DND-41 (cell line): ENCODE results near the gene BCAN.

ENCODE experiments used
- ATAC-seq: fragments of 200-7000 bp; cut with Tn5 transposase; 3 replicates; pipeline ENCODE4 v1.9.1; 2021; ENCODE audit warnings: low read depth; ENCODE audit not compliant: insufficient read depth
- DNase-seq: peaks from one replicate; pipeline ENCODE4 v3.0.0-alpha.2; 2020
- H2AFZ ChIP-seq: 2 replicates; pipeline ENCODE4 v1.6.0; 2012; ENCODE audit warnings: low read depth, low read length
- H3K27ac ChIP-seq: 2 replicates; pipeline ENCODE4 v1.5.1; 2012; ENCODE audit warnings: low read length, inconsistent platforms
- H3K27me3 ChIP-seq: fragments of 200-600 bp; sonication (generic); 2 replicates; pipeline ENCODE4 v1.6.0; 2012; ENCODE audit warnings: low read length, mild to moderate bottlenecking, inconsistent platforms; ENCODE audit not compliant: insufficient read depth, poor library complexity
- H3K36me3 ChIP-seq: 2 replicates; pipeline ENCODE4 v1.5.1; 2012; ENCODE audit warnings: low read length, inconsistent platforms; ENCODE audit not compliant: insufficient read depth
- H3K4me1 ChIP-seq: 2 replicates; pipeline ENCODE4 v1.5.1; 2012; ENCODE audit warnings: mild to moderate bottlenecking, low read length; ENCODE audit not compliant: insufficient read depth
- H3K4me2 ChIP-seq: 2 replicates; pipeline ENCODE4 v1.6.0; 2012; ENCODE audit warnings: mild to moderate bottlenecking, moderate library complexity, low read length, inconsistent platforms; ENCODE audit not compliant: insufficient read depth
- H3K4me3 ChIP-seq, 2 experiments: fragments of 200-600 bp in 1 of 2; shearing (Covaris generic) in 1 of 2; 2 replicates each; pipeline ENCODE4 v1.5.1; 2012 to 2016; ENCODE audit warnings: inconsistent platforms in 2 of 2, low read length in 2 of 2, mild to moderate bottlenecking in 2 of 2, low read depth in 1 of 2, moderate library complexity in 1 of 2
- H3K79me2 ChIP-seq: 2 replicates; pipeline ENCODE4 v1.6.0; 2012; ENCODE audit warnings: low read length, inconsistent platforms; ENCODE audit not compliant: insufficient read depth
- H3K9ac ChIP-seq: 2 replicates; pipeline ENCODE4 v1.6.0; 2012; ENCODE audit warnings: low read depth, mild to moderate bottlenecking, inconsistent platforms, low read length, moderate library complexity
- H3K9me3 ChIP-seq: 2 replicates; pipeline ENCODE4 v1.5.1; 2012; ENCODE audit warnings: low read length, moderate library complexity, mild to moderate bottlenecking, inconsistent platforms; ENCODE audit not compliant: insufficient read depth, severe bottlenecking
- H4K20me1 ChIP-seq: 2 replicates; pipeline ENCODE4 v1.6.0; 2012; ENCODE audit warnings: low read length; ENCODE audit not compliant: insufficient read depth
- EZH2 ChIP-seq: IDR thresholded peaks from 3 replicates; pipeline ENCODE4 v1.6.1; 2012; ENCODE audit warnings: borderline replicate concordance, low read depth, mild to moderate bottlenecking, moderate library complexity, low read length, inconsistent platforms; ENCODE audit not compliant: severe bottlenecking
- TF ChIP-seq, protein P1 (sequence below): IDR thresholded peaks from 2 replicates; pipeline ENCODE4 v1.5.1; 2012; ENCODE audit warnings: borderline replicate concordance, low read length, moderate library complexity, mild to moderate bottlenecking; ENCODE audit not compliant: poor library complexity, severe bottlenecking; ENCODE audit errors: extremely low read depth

Gene BCAN

DNA sequence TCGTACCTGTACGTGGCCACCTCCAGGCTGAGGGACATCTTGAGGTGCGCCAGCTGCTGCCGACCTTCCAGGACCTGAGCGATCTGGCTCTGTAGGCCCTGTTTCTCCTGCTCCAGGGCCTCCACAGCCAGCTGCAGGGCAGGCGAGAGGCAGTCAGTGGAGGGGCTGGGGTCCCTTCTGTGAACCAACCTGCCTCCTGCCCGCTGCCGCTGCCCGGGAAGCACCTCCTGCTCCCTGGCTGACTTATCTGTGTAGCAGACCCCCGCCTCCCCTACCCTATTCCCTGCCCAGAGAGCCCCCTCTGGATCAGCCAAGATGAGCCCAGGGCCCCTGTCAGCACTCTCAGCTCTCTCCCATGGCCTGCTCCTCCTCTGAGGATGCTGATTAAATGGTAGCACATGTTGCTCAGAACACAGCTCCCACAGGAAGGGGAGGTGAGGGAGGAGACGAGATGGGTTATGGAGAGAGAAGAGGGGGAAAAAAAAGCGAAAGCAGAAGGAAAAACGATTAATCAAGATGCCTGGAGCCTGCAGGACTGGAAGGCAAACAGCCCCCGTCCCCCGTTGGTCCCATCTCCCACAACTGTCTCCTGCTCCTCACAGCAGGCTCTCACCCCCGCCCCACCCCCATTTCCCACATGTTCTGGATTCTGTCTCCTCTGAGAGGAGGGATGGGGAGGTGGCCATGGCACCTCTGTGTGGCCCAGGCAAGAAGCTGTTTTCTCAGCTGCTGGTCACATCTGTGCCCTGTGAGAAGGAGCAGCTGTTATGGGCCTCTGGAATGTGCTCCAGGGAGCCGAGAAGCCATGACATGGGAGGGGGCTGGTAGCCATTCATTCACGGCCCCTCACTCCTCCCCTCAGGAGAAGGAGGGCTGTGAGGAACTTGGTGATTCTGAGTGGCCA lies 33.5 kb downstream of the BCAN start:
- Histone ChIP-seq H3K4me1 (0 out of 2 replicates have a peak, but pooled peaks cover 3% of the 10 kb centered on the region), H3K79me2 (no peaks in the 10 kb centered on the region), H3K9me3 (no peaks in the 10 kb centered on the region), H3K27me3 (peaks cover 67% of the 10 kb centered on the region), H3K27ac (no peak overlapping the region), H3K4me2 (no peak overlapping the region), H3K4me3 (no peak overlapping the region), H4K20me1 (peaks cover 8% of the 10 kb centered on the region; the same call in 1 of the 2 replicates), H3K9ac (no peak overlapping the region), H2AFZ (no peak overlapping the region), H3K36me3 (no peaks in the 10 kb centered on the region)
- ATAC-seq (no peak), DNase-seq (no peak)
- TF ChIP-seq EZH2: no peak
- TF ChIP-seq, protein P1, sequence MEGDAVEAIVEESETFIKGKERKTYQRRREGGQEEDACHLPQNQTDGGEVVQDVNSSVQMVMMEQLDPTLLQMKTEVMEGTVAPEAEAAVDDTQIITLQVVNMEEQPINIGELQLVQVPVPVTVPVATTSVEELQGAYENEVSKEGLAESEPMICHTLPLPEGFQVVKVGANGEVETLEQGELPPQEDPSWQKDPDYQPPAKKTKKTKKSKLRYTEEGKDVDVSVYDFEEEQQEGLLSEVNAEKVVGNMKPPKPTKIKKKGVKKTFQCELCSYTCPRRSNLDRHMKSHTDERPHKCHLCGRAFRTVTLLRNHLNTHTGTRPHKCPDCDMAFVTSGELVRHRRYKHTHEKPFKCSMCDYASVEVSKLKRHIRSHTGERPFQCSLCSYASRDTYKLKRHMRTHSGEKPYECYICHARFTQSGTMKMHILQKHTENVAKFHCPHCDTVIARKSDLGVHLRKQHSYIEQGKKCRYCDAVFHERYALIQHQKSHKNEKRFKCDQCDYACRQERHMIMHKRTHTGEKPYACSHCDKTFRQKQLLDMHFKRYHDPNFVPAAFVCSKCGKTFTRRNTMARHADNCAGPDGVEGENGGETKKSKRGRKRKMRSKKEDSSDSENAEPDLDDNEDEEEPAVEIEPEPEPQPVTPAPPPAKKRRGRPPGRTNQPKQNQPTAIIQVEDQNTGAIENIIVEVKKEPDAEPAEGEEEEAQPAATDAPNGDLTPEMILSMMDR: no peak

GRCh38 chr1:156676114-156676819 lies 34.4 kb downstream of the BCAN start:
- H3K4me1 ChIP-seq: 0 out of 2 replicates have a peak, but pooled peaks cover 3% of the 10 kb centered on the region
- no peaks in the 10 kb centered on the region for H3K9me3 ChIP-seq
- H3K27ac ChIP-seq: no peak overlapping the region
- H3K79me2 ChIP-seq: no peaks in the 10 kb centered on the region
- peaks cover 11% of the 10 kb centered on the region for H4K20me1 ChIP-seq
- H3K4me3 ChIP-seq: no peak overlapping the region
- no peak overlapping the region for H2AFZ ChIP-seq
- TF ChIP-seq, protein P1: no peak
- H3K36me3 ChIP-seq: no peaks in the 10 kb centered on the region
- peaks cover 68% of the 10 kb centered on the region for H3K27me3 ChIP-seq
- DNase-seq: no peak
- H3K9ac ChIP-seq: no peak overlapping the region
- no peak for ATAC-seq
- H3K4me2 ChIP-seq: no peak overlapping the region

DNA sequence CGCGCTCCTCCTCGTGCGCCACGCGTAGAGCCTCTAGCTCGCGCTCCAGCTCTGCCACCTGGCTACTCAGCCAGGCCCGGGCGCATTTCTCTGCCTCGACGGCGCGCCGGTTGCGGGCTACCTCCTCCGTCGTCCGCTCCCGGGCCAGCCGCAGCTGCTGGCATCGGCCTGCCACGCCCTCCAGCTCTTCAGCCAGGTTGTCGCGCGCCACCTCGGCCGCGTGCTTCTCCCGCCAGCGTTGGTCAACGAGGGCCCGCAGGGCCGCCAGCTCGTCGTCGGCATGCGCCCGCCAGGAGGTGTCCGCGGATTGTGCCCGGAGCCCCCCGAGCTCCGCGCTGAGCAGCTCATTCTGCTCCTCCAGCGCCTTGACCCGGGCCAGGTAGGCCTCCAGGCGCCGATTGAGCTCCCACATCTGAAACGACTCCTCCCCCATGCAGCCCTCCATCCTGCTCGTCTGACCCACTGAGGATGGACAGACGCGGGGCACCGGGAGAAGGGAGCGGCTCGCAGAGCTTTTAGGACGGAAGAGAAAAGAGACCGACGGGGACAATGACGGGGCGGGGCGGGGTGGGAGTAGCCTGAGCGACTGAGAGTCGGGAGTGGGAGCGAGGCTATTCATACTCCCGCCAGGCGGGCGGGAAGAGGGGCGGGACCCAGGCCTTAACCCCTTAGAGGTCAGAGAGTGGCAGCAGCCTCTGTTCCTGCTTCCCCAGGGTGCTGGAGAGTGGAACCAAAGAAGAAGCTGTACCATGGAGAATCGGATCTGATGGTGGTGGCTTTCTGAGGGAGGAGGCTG lies 35.1 kb downstream of the BCAN start, which contains the start of gene NES:
Gene NES, minus strand, starts transcription at position 588 of the 796 bp plus-strand sequence. Its CDS starts 143 bp downstream, at position 445.
- peaks cover 70% of the 10 kb centered on the region for H3K27me3 ChIP-seq
- no peaks in the 10 kb centered on the region for H3K9me3 ChIP-seq
- H3K36me3 ChIP-seq: no peaks in the 10 kb centered on the region
- DNase-seq (no peak), ATAC-seq (no peak)
- no peak within 1 kb of the TSS for H3K27ac ChIP-seq
- no peak within 1 kb of the TSS for H3K4me2 ChIP-seq
- no peak within 1 kb of the TSS for H3K9ac ChIP-seq
- no peak within 1 kb of the TSS for H3K4me3 ChIP-seq
- H4K20me1 ChIP-seq: peaks cover 11% of the 10 kb centered on the region
- H3K4me1 ChIP-seq: 0 out of 2 replicates have a peak, but pooled peaks cover 3% of the 10 kb centered on the region
- TF ChIP-seq, protein P1: no peak
- no peak for TF ChIP-seq EZH2
- no peak within 1 kb of the TSS for H2AFZ ChIP-seq
- H3K79me2 ChIP-seq: no peaks in the 10 kb centered on the region
